UCSD-AML1 (cell line): ENCODE measurements around the gene CAMTA1.
A peak's percentile ranks its signal among the peaks of the same experiment; 100 is the strongest.
"Not testable (repeated sequence)": the region's sequence is repeated elsewhere in the genome, so short reads cannot be mapped to it uniquely, and the experiment has no call there.

Experiments used
- DNase-seq: peaks from one replicate; lab custom pipeline; 2025; ENCODE audit not compliant: unreplicated experiment; lab: John Stamatoyannopoulos, UW

CAMTA1 gene

GRCh38 chr1:6902153-6902552 lies 116.9 kb downstream of the CAMTA1 start:
- no peak for DNase-seq

- DNase-seq, result no peak
These were observed 119.4 kb downstream of the CAMTA1 start for GRCh38 chr1:6904476-6905170.

- DNase-seq, result no peak
These were observed 120.1 kb downstream of the CAMTA1 start for GRCh38 chr1:6905331-6905730.

- no peak for DNase-seq
These were observed 120.5 kb downstream of the CAMTA1 start for GRCh38 chr1:6905790-6906189.

- DNase-seq, result no peak
These were observed 121.5 kb downstream of the CAMTA1 start for GRCh38 chr1:6906783-6907182.

- DNase-seq, result no peak
These were observed 121.9 kb downstream of the CAMTA1 start for GRCh38 chr1:6907201-6907600.

- DNase-seq, result no peak
These were observed 122.6 kb downstream of the CAMTA1 start for GRCh38 chr1:6907676-6908434.

GRCh38 chr1:6909401-6909800 lies 124.1 kb downstream of the CAMTA1 start:
- DNase-seq, result no peak

- no peak for DNase-seq
These were observed 124.6 kb downstream of the CAMTA1 start for GRCh38 chr1:6909857-6910256.

- no peak for DNase-seq
These were observed 126.0 kb downstream of the CAMTA1 start for GRCh38 chr1:6911021-6911941.

GRCh38 chr1:6911974-6912373 lies 126.7 kb downstream of the CAMTA1 start:
- DNase-seq, result no peak

- no peak for DNase-seq
These were observed 127.3 kb downstream of the CAMTA1 start for GRCh38 chr1:6912518-6912917.

- DNase-seq, result no peak
These were observed 127.8 kb downstream of the CAMTA1 start for GRCh38 chr1:6913086-6913485.

GRCh38 chr1:6914706-6915105 lies 129.5 kb downstream of the CAMTA1 start:
- no peak for DNase-seq

GRCh38 chr1:6915999-6916565 lies 130.8 kb downstream of the CAMTA1 start:
- DNase-seq, result no peak

- peak; percentile 30 for DNase-seq
These were observed 131.8 kb downstream of the CAMTA1 start for GRCh38 chr1:6917067-6917466.

GRCh38 chr1:6918186-6918924 lies 133.1 kb downstream of the CAMTA1 start:
- no peak for DNase-seq

GRCh38 chr1:6918925-6919511 lies 133.8 kb downstream of the CAMTA1 start:
- DNase-seq, result no peak

GRCh38 chr1:6921506-6921905 lies 136.3 kb downstream of the CAMTA1 start:
- not testable (repeated sequence) for DNase-seq
